ENCODE measurements around the gene DCAF17. TPM values are rescaled to one million over a fixed set of nuclear protein-coding genes. Genes with fewer than 3 reads are reported as not detected.

DCAF17 gene
- total and polyA plus RNA-seq, 9 donors, result 6.7 to 20.2 (median 17.0) TPM

DNA sequence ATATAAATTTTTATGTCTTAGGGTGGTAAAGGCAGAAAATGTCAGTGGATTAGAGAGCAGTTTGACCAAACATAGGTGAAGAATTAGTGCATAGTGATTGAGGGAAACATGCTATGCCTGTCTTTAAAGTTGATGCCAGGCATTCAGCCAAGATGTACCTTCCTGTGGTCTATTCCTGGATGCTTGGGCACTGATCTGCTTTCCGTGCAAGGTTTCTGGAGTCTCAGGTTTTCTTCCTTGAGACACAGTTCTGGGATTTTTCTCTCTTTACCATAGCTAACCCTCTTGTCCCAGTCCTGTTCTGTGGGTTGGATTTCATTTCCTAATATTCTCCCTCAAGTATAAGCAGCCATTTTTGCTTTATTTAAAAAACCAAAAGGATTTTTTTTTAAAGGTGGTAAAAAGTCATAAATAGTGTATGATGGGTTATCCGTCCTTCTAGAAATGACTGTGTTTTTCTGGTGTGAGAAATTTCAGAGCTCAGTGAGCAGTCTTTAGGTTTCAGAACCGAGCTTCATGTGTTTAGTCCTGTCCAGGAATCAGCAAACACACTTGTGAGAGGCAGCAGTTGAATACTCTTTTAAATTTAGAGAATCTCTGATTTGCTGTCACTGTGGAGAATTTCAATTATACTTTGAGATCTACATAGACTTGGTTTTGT lies 45.3 kb downstream of the DCAF17 start:
- Histone ChIP-seq H3K4me1 (ENCODE audit: insufficient read depth) (no peaks in the 10 kb centered on the region), H3K4me3 (no peak overlapping the region), H3K9me3 (no peaks in the 10 kb centered on the region), H3K36me3 (no peaks in the 10 kb centered on the region), H3K27me3 (no peaks in the 10 kb centered on the region), H3K27ac (no peak overlapping the region)
- 89 to 92% (median 90%) methylated on average over 3 of the region's 3 CpGs for WGBS, 3 donors
- TF ChIP-seq EP300 (IDR thresholded peaks at IDR 0.05) (no peak), POLR2A (IDR thresholded peaks at IDR 0.05) (no peak)
- TF ChIP-seq, protein P1, sequence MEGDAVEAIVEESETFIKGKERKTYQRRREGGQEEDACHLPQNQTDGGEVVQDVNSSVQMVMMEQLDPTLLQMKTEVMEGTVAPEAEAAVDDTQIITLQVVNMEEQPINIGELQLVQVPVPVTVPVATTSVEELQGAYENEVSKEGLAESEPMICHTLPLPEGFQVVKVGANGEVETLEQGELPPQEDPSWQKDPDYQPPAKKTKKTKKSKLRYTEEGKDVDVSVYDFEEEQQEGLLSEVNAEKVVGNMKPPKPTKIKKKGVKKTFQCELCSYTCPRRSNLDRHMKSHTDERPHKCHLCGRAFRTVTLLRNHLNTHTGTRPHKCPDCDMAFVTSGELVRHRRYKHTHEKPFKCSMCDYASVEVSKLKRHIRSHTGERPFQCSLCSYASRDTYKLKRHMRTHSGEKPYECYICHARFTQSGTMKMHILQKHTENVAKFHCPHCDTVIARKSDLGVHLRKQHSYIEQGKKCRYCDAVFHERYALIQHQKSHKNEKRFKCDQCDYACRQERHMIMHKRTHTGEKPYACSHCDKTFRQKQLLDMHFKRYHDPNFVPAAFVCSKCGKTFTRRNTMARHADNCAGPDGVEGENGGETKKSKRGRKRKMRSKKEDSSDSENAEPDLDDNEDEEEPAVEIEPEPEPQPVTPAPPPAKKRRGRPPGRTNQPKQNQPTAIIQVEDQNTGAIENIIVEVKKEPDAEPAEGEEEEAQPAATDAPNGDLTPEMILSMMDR (IDR thresholded peaks at IDR 0.05), result no peak
- intact Hi-C loops (cut with DNase I), result no loop called here
- no peak for DNase-seq

DNA sequence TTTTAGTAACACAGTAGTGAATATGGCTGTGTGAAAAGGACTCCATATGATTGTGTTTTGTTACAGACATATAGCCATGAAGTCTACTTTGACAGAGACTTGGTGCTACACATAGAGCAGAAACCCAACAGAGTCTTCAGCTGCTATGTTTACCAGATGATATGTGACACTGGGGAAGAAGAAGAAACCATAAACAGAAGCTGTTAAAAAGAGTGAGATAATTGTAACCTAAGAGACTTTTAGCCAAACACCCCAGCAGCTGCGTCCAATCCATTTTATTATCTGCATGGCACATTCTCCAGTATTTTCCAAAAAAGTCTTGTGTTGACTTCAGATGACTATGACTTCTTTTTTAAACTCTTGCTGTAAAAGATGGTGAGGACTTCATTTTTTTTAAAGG lies 46.9 kb downstream of the DCAF17 start:
- Histone ChIP-seq H3K27ac (no peak overlapping the region), H3K36me3 (no peaks in the 10 kb centered on the region), H3K9me3 (no peaks in the 10 kb centered on the region), H3K4me1 (ENCODE audit: insufficient read depth) (no peaks in the 10 kb centered on the region), H3K27me3 (no peaks in the 10 kb centered on the region), H3K4me3 (no peak overlapping the region)
- intact Hi-C loops (cut with DNase I), result no loop called here
- WGBS, 3 donors, result 38 to 44% (median 40%) methylated on average over 1 of the region's 1 CpG
- DNase-seq, result no peak
- TF ChIP-seq POLR2A (IDR thresholded peaks at IDR 0.05) (no peak), EP300 (IDR thresholded peaks at IDR 0.05) (no peak)
- TF ChIP-seq, protein P1 (IDR thresholded peaks at IDR 0.05), result no peak

DNA sequence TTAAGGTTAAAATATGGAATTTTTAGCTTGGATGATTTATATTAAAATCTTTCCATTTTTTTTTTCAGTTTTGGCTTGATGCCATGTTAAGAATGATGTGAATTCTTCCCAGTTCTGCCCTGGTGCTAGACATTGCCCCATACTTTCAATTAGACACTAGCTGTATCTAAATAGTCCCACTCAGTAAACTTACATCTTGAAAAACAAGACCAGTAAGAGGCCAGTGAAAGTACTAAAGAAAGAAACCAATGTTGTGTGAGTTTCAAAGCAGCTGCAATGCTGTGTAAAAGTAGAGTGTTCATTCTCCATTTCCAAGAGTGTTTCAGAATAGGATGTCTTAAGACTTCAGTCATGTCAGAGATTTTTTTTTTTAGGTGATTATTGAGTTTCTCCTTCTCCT lies 48.3 kb downstream of the DCAF17 start:
- H3K27ac ChIP-seq, result no peak overlapping the region
- no peaks in the 10 kb centered on the region for H3K36me3 ChIP-seq
- H3K4me1 ChIP-seq (ENCODE audit: insufficient read depth), result no peaks in the 10 kb centered on the region
- DNase-seq, result no peak
- intact Hi-C loops (cut with DNase I), result no loop called here
- H3K4me3 ChIP-seq, result no peak overlapping the region
- H3K9me3 ChIP-seq, result no peaks in the 10 kb centered on the region
- TF ChIP-seq POLR2A (IDR thresholded peaks at IDR 0.05) (no peak), EP300 (IDR thresholded peaks at IDR 0.05) (no peak)
- TF ChIP-seq, protein P1 (IDR thresholded peaks at IDR 0.05), result no peak
- no peaks in the 10 kb centered on the region for H3K27me3 ChIP-seq

DNA sequence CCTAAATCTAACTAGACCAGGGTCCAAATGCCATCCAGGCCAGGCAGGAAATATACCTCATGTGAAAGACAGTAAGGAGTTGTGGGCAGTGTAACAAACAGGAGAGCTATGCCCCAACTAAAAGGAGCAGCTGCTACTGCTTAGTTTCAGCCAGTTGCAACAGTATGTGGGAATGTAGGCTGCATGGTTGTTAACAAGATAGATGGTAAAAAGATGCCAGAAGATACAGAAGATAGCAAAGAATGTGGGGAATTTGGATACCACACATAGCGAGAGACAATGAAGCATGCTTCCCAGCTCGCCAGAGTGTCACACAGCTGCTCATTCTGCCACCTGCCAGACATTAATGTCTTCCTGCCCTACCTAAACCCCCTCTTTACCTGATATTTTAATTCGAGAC lies 48.9 kb downstream of the DCAF17 start:
- no peaks in the 10 kb centered on the region for H3K9me3 ChIP-seq
- H3K27ac ChIP-seq, result no peak overlapping the region
- TF ChIP-seq POLR2A (IDR thresholded peaks at IDR 0.05) (no peak), EP300 (IDR thresholded peaks at IDR 0.05) (no peak)
- TF ChIP-seq, protein P1 (IDR thresholded peaks at IDR 0.05), result no peak
- H3K4me3 ChIP-seq, result no peak overlapping the region
- WGBS, 3 donors, result 82 to 95% (median 91%) methylated on average over 3 of the region's 3 CpGs
- H3K4me1 ChIP-seq (ENCODE audit: insufficient read depth), result no peaks in the 10 kb centered on the region
- intact Hi-C loops (cut with DNase I), result no loop called here
- DNase-seq, result no peak
- no peaks in the 10 kb centered on the region for H3K27me3 ChIP-seq
- no peaks in the 10 kb centered on the region for H3K36me3 ChIP-seq

All from ovary (tissue), 9 donors.